ENCODE results near the gene FBLIM1. TPM values are rescaled to one million over a fixed set of nuclear protein-coding genes. Genes with fewer than 3 reads are reported as not detected.

Gene FBLIM1
- total RNA-seq, 2 donors from 2014 or later, result 42.5 to 46.2 TPM

DNA sequence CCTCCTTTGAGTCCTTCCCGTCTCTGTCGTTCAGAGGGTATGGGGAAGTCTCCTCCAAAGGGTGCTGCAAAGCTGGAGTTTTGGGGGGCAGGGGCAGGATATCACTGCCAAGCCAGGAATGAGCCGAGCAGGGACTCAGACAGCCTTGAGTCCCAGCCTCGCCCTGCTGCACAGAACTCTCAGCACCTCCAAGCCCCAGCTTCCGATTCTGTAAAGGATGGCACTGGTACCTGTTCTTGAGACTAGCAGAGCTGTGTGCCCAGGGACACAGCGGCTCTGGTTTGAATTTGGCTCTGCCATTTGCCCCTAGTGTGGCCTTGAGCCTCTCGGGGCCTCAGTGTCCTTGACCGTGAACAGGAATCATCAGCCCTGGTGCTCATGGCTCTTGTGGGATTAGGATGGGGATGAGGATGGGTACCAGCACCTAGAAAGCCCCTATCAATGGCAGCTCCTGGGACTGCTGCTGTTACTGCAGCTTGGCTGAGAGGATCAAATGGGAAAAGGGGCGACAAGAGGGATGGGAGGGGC lies 1.5 kb upstream of the FBLIM1 start:
- Histone ChIP-seq H3K4me1 (peaks cover 41% of the 10 kb centered on the region), H3K27ac (peak overlapping the region; percentile 1 to 75 (median 70)), H3K9me3 (no peaks in the 10 kb centered on the region), H3K27me3 (no peaks in the 10 kb centered on the region), H3K4me3 (no peak overlapping the region), H3K36me3 (replicated peaks in 1 of 2; ENCODE audit: insufficient read depth in 1 of 2, low read depth in 2 of 2) (no peaks in the 10 kb centered on the region)
- WGBS, 2 donors, result 64 to 69% methylated on average over 7 to 9 of the region's 9 CpGs
- TF ChIP-seq POLR2A (IDR thresholded peaks at IDR 0.05), result no peak
- TF ChIP-seq, protein P1, sequence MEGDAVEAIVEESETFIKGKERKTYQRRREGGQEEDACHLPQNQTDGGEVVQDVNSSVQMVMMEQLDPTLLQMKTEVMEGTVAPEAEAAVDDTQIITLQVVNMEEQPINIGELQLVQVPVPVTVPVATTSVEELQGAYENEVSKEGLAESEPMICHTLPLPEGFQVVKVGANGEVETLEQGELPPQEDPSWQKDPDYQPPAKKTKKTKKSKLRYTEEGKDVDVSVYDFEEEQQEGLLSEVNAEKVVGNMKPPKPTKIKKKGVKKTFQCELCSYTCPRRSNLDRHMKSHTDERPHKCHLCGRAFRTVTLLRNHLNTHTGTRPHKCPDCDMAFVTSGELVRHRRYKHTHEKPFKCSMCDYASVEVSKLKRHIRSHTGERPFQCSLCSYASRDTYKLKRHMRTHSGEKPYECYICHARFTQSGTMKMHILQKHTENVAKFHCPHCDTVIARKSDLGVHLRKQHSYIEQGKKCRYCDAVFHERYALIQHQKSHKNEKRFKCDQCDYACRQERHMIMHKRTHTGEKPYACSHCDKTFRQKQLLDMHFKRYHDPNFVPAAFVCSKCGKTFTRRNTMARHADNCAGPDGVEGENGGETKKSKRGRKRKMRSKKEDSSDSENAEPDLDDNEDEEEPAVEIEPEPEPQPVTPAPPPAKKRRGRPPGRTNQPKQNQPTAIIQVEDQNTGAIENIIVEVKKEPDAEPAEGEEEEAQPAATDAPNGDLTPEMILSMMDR (IDR thresholded peaks at IDR 0.05), result no peak
- ATAC-seq (no peak), DNase-seq (no peak)
- intact Hi-C loops (cut with DNase I), result no loop called here

DNA sequence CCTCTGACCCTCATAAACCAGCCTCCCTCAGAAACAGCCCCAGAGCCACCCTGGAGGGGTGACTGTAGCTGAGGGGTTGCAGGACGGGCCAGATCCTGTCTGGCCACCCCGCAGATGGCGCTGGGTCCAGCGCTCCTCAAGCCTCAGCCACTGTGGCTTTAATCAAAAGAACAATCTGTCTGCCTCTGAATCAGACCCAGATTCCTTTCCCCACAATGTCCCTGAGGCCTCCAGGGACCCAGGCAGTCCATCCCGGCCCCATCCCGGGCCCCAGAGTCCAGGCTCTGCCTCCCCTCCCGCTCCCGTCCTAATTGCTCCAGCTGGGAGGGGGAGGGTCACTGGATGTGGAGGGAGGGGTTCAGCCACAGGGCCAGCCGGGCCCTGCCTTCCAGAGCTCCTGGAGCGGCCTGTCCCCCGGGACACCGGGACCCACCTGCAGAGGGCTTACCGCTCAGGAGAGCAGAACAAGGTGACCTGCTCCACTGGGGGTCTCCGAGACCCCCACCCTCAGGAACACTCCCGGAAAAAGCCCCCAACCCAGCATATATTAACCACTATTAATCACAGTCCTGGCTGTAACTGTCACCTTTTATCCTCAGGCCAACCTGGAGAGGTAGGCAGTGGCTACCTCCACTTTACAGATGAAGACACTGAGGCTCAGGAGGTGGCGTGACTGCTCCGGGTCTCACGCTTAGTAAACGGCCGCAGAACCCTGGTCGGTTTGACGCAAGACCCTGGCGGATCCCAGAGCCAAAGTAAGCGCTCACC lies 836 bp upstream of the FBLIM1 start:
- peak overlapping the region in 3 of 4 donors; percentile 64 to 75 (median 75) for H3K27ac ChIP-seq
- 29 to 80% methylated on average over 1 to 24 of the region's 24 CpGs for WGBS, 2 donors
- peak; percentile 16 for ATAC-seq
- peaks cover 41% of the 10 kb centered on the region for H3K4me1 ChIP-seq
- TF ChIP-seq, protein P1 (IDR thresholded peaks at IDR 0.05), result no peak
- no peak for TF ChIP-seq POLR2A (IDR thresholded peaks at IDR 0.05)
- no peaks in the 10 kb centered on the region for H3K9me3 ChIP-seq
- no peaks in the 10 kb centered on the region for H3K27me3 ChIP-seq
- H3K4me3 ChIP-seq, result no peak overlapping the region
- no peaks in the 10 kb centered on the region for H3K36me3 ChIP-seq (replicated peaks in 1 of 2; ENCODE audit: insufficient read depth in 1 of 2, low read depth in 2 of 2)
- intact Hi-C loops (cut with DNase I), result no loop called here
- DNase-seq, result peak in 1 of 4 donors; percentile 36

DNA sequence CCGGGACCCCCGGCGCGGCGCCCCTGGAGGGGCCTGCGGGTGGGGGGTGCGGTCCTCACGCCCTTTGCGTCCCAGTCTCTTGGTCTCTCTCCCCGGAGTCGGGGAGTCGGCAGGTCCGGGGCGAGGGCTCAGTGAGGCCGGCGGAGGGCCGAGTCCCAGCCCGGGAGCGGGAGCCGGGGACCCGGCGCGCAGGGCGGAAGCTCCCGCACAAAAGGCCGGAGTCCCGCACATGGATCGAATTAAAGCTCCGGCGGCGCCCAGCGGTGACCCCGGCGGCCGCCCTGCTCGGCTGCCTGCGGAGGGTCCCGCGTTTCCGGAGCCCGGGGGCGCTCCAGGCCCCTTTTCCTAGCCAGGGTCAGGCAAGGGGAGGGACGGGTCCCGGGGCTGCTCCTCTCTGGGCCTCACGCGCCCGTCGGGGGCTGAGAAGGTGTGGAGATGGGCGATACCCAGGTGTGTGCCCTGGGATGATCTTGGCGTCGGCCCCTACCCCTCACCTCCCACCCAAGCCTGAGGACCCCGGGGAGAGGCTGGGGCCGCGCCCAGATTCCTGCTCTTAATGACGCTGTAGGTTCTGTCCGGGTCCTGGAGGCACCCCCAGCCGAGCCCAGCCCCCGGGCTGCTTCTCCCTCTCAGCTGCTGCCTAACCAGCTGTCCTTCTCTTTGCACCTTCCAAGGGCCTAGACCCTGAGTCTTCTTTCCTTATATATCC lies 512 bp downstream of the FBLIM1 start:
- ATAC-seq, result peak; percentile 45
- Histone ChIP-seq H3K4me1 (peaks cover 47% of the 10 kb centered on the region), H3K4me3 (peak overlapping the region; percentile 6 to 67), H3K27me3 (no peaks in the 10 kb centered on the region), H3K36me3 (replicated peaks in 1 of 2; ENCODE audit: insufficient read depth in 1 of 2, low read depth in 2 of 2) (no peaks in the 10 kb centered on the region), H3K27ac (peak overlapping the region in 3 of 4 donors; percentile 46 to 75 (median 48)), H3K9me3 (no peaks in the 10 kb centered on the region)
- DNase-seq, result peak in 1 of 4 donors; percentile 40
- TF ChIP-seq, protein P1 (IDR thresholded peaks at IDR 0.05), result no peak
- TF ChIP-seq POLR2A (IDR thresholded peaks at IDR 0.05), result peak in 2 of 3 donors; percentile 22 to 37
- WGBS, 2 donors, result 8 to 60% methylated on average over 1 to 50 of the region's 58 CpGs
- intact Hi-C loops (cut with DNase I), result no loop called here

DNA sequence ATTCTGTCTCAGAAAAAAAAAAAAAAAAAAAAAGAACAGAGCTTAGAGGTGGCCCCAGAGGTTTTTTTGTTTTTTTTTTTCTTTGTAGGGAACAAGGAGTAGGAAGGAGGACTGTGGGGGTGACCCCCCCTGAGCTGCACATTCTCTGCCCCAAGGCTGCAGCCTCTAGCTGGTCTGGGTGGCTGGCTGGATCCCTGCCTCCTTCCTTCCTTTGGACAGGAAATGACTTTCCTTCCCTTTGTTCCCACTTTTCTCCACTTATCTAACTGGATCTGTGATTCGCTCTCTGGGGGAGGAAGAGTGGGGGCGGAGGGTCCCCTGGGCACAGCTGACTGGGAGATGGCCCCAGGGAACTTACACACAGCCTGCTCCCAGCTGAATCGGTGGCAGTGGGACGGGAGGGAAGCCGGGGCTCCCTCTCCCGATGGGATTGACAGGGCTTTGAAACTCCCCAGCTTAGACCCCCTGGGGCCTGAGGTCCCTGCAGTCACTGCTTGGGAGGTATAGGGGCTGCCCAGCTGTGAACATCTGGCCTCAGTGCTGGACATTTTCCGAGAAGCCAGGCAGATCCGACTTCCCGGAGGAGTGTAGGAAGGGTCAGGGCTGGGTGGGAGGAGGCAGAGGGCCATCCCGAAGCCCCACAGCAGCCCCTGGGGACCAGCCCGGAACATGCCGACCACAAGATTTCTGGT lies 2.1 kb downstream of the FBLIM1 start:
- DNase-seq, result peak in 2 of 4 donors; percentile 31 to 41
- ATAC-seq, result no peak
- no peak for TF ChIP-seq POLR2A (IDR thresholded peaks at IDR 0.05)
- TF ChIP-seq, protein P1 (IDR thresholded peaks at IDR 0.05), result no peak
- Histone ChIP-seq H3K9me3 (no peaks in the 10 kb centered on the region), H3K4me1 (peaks cover 62% of the 10 kb centered on the region), H3K36me3 (replicated peaks in 1 of 2; ENCODE audit: insufficient read depth in 1 of 2, low read depth in 2 of 2) (no peaks in the 10 kb centered on the region), H3K27ac (peak overlapping the region in 1 of 4 donors; percentile 37), H3K27me3 (no peaks in the 10 kb centered on the region), H3K4me3 (no peak overlapping the region)
- intact Hi-C loops (cut with DNase I), result no loop called here
- 72 to 73% methylated on average over 4 to 12 of the region's 12 CpGs for WGBS, 2 donors
